HG03025 (cell line): ENCODE measurements around the gene DHX58.

Experiments used
- ATAC-seq: cut with Tn5 transposase; IDR thresholded peaks from one replicate; pipeline ENCODE4 v1.9.1; 2021; ENCODE audit warnings: mild to moderate bottlenecking, moderate library complexity; ENCODE audit not compliant: unreplicated experiment, low FRiP score

DHX58 gene

DNA sequence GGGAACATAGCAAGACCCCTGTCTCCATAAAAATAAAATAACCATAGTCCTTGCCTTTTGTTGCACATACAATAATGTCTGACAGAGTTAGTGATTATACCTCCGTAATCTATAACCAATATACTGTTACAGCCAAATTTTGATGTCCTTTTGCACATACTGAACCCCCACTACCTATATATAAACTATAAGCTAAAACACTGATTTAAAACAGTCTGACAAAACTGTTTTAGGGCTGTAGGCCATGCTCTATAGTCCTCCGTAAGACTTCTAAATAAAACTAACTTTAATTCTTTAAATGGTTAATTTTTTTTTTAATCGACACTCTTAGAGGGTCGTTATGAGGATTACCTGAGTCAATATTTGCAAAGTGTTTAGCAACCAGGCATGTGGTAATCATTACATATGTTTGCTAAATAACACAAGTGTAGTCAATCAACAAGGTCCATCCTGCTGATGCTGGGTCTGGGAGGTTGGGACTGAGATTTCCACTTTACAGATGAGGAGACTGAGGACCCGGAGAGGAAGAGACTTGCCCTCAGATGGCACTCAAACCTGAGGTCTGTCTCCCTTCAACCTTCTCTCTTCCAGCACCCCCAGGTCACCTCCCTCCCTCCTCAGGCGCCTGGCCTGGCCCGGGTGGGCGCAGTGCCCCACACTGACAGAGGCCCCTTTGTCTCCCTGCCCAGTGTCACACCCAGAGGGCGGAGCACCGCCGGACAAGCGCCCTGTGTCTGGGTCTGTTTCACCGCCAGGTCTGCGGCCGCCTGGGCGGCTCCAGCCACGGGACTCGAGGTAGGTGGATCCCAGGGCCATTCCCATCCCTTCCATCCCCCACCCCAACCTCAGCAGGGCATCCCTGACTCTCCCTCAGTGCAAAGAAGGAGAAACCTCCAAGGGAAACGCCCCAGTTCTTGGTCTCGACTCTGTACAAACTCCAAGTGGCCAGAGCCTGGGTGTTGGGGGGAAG, 24.5 kb downstream of the DHX58 start:
- no peak for ATAC-seq

DNA sequence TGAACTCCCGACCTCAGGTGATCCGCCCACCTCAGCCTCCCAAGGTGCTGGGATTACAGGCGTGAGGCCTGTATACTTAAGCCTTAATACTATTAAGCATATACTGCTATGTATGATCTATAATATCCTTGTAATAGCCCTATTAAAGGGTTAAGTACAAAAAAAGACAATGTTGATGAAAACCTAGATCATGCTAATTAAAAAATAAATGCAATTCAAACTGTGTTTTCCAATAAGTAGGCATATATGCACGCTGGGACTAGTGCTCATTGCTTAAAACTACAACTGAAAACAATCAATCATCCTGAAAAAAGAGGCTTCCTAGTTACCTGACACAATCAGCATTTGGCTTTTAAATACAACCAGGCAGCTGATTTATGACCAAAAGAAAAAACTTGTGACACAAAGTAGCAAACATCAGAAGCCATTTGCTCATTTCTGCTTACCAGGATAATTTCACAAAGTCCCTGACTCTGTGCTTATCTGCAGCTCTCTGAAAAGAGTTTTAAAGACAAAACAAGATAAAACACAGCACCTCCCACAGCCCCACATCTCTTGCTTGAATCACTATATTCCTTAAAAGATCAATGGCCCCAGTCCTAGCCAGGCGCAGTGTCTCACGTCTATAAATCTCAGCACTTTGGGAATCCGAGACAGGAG, 25.3 kb downstream of the DHX58 start:
- no peak for ATAC-seq

DNA sequence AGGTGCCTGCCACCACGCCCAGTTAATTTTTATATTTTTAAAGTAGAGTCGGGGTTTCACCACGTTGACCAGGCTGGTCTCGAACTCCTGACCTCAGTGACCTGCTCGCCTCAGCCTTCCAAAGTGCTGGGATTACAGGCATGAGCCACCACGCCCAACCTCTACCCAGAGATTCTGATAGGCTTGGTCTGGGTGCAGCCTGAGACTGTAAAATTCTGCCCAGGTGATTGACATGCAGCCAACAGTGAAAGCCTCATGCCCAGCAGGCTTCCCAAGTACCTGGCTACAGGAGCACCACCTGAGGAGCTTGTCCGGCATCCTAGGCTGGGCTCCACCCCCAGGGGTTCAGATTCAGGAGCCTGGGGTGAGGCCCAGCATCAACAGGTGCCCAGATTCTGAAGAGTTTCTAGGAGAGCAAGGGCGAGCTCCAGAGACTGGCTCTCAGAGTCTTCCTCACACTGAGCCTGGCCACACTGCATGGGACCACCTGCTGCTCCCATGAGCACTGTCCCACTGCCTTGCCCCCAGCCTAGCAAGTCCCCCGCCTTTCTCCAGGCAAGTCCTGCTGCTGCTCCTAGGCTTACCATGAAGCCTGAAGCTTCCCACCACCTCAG, 30.9 kb downstream of the DHX58 start:
- no peak for ATAC-seq

DNA sequence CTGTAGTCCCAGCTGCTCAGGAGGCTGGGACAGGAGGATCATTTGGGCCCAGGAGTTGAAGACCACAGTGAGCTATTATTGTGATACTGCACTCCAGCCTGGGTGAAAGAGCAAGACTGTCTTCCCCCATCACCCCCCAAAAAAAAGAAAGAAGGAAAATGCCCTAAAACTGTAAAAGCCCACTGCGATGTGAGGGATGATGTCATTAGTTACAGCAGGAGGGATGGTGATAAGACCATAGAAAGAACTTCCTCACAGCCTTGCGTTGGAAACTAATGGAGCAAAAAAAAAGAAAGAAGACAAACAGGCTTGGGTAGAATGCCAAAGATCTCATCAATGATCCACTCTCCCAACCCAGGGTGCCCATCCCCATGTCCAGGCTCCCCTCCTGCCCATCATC, 33.0 kb downstream of the DHX58 start:
- no peak for ATAC-seq

DNA sequence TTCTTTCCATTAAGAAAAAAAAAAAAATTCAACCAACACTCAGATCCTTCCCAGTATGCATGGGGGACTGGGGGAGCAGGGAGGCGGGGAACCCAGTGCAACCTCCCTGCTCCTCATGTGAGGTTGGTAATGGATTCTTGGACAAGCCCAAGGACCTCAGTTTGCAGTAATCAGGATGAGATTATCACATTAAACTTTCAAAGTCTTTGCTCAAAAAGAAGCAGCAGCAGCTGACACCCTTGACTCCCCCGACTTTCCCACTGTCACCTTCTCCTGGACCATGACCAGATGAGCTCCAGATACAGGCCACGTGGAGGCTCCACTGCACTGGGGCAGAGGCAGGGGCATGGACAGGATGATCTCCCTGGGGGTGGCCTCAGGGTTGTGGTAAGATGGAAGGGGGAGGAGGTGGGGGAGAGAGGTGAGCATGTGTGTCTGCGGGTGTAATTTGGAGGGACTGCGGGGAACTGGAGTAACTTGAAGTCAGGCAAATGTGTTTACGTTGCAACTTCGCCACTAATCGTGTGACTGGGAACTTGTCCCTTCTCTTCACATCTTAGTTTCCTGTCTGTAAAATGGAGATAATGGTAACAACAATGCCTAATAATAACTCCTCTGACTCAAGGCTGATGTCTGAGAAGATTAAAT, 34.0 kb downstream of the DHX58 start:
- ATAC-seq = no peak

DNA sequence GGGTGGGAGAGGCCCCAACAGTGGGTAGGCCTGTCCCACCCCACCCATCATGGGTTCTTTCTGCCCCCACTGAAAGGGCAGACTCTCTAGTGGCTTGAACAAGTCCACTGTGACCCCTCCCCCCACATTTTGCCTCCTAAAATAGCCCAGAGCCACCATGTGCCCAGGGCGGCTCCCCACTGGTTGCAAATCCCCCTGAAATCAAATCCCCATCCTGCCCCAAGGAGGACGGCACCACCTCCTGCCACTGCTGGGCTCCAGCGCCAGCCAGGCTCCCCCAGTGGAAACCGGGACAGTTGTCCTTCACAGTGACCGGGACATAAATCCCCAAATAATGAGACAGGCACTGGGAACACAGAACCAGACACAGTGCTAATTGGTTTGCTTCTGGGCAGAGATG, 34.8 kb downstream of the DHX58 start:
- no peak for ATAC-seq

DNA sequence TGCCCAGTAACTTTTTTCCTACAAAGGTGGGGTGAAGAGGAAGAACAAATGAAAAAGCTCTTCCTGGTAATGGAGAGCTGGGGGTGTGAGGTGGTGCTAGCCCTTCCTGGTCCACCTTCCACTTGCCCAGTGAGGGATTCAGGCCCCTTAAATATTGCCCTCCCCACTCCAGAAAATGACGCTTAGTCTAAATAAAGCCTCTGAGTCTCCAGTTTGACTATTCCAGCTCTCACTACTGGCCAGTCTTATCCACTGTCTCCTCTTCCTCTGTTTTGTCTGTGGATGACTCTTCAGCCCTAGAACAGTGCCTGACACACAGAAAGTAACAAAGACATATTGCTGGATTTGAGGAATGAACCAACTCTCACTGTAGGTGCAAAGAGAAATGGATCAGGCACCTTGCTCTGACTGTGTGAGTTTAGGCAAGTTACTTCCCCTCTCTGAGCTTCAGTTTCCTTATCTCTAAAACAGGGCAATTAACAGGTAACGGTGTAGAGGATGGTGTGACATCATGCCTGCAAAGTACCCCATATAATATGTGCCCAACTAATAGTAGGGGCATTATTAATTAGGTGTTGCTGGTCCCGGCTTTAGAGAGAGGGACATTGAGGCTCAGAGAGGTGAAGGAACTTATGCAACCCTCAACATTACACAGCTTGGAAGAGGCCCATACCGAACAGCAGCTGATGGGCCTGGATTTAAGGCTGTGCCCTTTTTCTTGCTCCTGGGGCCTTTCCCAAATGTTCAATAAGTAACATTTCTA, 35.5 kb downstream of the DHX58 start:
- ATAC-seq = no peak

DNA sequence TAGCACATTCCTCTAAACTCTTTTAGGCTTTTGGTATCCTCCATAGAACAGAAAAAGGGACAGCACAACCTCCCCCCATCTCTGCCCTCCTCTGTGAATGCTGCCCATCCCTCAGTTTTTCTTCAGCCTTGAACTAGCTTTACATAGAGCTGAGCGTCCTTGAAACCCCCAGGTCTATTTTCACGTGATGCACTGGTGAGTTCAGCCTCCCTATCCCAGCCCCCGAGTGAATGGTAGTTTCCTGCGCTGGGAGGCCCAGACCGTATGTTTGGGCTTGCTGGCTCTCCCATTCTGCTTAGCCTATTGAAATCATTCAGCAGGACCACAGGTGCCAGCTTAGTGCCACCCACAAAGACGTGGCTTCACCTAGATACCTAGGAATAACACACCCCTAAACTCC, 36.7 kb downstream of the DHX58 start:
- no peak for ATAC-seq

DNA sequence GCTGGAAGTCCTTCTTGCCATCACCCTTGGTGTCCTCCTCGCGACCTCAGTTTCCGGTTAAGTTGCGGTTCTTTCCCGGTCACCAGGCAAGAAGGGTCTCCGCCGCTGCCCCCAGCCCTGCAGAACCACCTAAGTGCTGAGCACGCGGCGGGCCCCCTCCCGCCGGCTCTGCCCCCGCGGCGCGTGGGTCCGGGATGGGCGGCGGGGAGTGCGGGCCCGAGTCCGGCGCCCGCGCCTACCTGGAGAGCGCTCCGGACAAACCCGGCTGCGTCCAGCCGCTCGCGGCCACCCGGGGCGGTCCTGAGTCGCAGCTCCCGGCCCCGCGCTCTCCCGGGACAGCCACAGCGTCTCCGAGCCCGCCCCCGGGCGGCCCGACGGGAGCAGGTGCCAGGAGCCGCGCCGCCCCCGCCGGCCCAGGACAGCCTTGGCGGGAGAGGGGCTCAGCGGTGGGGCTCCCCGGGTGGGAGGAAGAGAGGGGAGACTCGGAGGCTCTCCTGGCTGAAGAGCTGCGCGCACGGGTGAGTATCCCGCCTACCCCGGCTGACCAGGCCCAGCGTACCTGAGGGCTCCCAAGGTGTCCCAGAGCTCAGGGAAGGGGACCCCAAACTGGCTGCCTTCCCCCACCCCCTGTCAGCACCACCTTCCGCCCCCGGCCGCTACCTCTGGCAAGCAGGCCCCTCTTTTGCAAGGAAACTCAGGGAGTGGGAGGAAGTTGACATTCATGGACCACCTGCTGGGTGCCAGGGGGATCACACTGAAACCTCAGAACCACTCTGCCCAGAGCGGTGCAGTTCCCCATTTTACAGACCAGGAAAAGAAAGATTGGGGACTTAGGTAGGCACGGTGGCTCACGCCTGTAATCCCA, 40.0 kb downstream of the DHX58 start:
- no peak for ATAC-seq

DNA sequence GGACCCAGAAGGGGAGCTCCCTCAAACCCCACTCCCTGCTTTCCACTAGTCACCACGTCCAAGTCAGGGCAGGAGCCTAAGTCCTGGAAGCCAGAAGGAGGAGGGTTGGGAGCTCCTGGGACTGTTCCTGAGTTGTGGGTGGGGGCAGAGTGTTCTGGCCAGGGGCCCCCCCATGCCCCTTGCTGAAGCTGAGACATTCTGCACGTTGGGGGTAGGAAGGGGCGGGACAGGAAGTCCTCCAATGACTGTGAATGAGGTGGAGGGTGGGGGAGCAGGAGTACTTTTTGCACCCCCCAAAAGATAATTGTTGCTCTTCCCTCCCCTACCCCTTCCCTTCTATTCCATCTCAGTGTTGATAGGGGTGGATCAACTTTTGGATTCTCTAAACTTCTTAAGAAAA, 40.7 kb downstream of the DHX58 start:
- no peak for ATAC-seq

DNA sequence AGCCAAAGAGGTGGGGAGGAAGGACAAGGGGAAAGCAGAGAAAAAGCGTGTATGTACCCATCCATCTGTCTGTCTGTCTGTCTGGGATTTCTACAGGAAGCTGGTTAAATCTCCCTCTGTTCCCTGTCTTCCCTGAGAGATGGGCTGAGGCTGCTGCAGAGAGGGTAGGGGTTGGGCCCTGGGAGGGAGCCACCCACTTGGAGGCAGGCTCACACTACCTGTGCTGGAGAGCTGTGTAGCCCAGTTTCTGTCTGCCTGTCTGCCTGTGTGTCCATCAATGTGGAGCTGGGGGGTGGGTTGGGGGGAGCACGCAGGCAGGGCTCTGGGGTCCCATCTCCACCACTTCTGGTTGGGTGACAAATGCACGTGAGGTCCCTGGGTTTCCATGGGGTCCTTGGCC, 43.5 kb downstream of the DHX58 start:
- no peak for ATAC-seq

DNA sequence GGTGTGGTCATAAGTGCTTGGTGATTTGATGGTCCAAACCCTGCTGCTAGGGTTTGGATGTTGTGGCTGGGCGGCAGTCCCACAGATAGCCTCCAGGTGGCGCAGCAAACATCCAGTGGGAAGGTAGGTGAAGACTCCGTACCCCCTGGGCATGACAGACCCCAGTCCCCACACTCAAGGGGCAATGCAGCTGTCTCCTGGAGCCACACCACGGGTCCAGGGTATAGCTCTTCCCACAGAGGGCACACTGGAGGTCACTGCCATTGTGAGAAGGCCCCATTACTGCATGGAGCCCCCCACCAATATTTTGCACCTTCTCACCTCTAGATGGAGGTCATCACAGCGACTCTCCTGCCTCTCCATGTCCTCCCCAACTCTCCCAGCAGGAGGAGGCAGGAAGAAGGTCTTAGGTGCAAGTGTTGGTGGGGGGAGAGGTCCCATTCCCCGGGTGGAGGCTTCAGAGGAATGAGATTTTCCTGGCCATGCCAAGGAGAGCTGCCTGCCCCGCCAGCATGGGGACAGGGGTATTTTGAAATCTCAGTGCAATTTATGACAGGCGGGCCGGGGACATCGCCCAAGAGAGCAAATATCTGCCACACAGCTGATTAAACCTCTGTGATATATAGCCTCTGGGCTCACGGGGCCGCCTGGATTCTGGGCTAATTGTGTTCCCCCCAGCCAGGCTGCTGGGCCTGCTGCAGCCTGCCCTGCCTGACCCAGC, 45.0 kb downstream of the DHX58 start:
- no peak for ATAC-seq

DNA sequence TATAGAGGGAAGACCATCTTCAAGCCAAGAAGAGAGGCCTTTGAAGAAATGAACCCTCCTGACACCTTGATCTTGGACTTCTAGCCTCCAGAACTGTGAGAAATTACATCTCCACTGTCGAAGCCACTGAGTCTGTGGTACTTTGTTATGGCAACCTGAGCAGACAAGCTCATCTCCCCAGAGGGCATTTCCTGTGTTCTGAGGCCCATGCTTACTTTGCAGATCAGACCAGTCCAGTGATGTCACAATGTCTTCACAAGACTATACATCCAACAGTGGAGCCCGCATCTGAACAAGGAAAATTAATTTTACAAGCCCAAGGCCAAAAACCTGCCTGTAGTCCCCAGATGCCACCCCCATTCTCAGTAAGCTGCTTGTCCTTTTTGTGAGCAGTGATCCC, 47.3 kb downstream of the DHX58 start:
- ATAC-seq = no peak

DNA sequence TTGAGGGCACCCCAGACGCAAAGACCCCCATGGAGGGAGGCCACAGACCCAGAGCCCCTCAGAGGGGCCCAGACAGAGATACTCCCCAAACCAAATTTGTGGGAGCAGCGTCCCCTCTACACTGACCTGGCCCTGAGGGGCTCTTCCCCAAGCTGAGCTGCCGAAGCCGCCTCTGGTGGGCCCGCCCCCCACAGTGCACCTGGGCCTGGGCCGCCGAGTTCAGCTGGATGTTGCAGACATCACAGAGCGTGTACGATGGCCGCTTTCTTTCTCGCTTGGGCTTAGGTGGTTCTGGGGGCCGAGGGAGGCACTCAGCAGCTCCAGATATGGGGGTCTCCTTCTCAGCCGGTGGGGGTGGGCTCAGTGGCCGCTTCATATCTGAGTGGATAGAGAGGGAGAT, 49.8 kb downstream of the DHX58 start:
- no peak for ATAC-seq

DNA sequence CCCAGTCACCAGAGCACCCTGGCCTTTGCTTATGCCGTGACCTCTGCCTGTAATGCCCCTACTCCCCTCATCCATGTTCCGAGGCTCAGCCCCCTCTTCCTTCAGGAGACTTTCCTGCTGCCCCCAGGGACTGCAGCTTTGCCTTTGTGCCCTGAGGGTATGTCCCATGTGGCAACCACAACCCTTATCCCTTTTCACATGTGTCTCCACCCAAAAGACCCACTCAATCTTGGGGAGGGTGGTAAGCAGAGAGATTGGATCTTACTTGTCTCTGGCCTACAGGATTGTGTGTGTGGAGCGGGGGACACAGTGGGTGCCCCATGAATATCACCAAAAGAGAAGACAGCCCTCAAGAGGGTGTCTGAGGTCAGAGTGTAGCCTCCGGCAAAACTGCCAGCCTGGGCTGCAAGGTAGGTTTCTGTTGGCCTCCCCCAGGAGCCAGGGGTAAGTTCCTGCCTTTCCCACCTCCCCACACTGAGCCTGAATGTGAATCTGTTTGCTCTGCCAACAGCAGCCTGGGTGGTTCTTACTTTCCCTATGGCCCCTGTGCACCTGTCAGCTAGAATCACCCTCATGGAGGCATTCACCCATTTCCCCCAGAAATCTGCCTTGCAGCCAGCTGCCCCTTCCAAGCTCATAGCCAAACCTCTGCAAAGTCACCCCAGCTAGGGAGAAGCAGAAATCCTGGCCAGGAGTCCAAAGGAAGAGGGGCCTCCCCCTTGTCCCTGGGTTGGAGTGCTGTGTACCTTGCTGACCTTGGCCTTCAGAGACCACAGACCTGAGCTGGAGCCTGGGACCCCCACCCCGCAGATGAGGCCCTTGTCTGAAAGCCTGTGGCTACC, 50.6 kb downstream of the DHX58 start:
- no peak for ATAC-seq

DNA sequence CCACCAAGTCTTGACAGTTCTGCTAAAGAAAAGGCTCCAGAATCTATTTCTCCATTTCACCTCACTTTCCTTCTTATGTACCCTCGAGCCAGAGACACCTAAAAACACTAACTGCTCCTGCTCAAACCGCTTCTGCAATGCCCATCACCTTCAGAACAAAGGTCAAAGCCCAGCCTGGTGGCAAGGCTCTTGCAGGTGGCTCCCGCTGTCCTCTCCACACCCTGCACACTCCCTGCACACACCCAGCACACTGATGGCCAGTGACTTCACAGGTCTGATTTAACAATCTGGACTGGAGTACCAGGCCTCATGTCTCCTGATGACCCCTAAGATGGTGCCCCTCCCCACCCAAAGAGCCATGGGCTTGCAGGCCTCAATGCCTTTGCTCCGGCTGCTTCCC, 52.3 kb downstream of the DHX58 start:
- no peak for ATAC-seq

DNA sequence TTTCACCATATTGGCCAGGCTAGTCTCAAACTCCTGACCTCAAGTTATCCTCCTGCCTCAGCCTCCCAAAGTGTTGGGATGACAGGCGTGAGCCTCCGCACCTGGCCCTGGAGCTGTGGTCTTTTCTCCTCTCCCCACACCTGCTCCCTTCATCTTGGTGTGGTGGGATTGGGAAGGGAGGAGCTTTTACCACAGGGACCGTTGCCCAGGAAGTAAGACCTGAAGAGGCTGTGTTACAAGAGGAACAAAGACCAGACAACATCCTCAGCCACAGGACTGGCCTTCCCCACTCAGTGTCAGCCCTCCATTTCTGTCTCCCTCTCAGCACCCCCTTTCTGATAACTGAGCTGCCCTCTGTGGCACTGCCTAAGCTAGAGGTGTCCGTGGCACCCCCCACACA, 52.7 kb downstream of the DHX58 start:
- no peak for ATAC-seq

DNA sequence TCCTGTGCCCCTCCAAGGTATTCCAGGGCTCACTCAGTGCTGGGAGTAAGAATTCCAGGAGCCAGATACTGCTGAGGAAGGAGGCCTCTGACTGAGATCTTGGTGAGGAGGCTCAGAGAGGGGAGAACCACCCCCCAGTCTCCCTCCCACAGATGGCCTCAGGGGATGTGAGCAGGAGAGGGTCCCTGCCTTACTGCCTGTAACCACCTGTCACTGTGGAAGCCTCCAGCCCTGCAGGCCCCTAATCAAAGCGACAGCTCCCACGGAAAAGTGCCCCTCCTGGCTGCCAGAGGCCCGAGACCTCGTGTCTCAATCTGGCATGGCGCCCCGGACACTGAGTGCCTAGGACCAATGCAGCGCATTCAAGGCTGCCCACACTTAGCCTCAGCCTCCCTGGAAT, 54.5 kb downstream of the DHX58 start:
- ATAC-seq = no peak
